Adrenal gland (tissue), 5 donors: Measurements from ENCODE around the gene KRTAP12-1.

Experiments
- POLR2A ChIP-seq, 2 donors: fragments of 450-650 bp; IDR thresholded peaks; one replicate each; pipeline ENCODE4 v1.6.1; 2017; ENCODE audit warnings: antibody characterized with exemption in 2 of 2, mild to moderate bottlenecking in 2 of 2, moderate library complexity in 1 of 2
- TF ChIP-seq, protein P1 (sequence below), 6 experiments: fragments of 450-650 bp in 4 of 6; fragments of 200-600 bp in 2 of 6; sonication (generic) in 1 of 6; IDR thresholded peaks; 1 replicate in 5 of 6; 2 replicates in 1 of 6; pipeline versions ENCODE4 v1.5.1 to v1.8.0; 2016 to 2021; ENCODE audit warnings: antibody characterized with exemption in 6 of 6, mild to moderate bottlenecking in 2 of 6, moderate library complexity in 1 of 6
- donor health status: DM: no; HTN: no; CAD: no.

DNA sequence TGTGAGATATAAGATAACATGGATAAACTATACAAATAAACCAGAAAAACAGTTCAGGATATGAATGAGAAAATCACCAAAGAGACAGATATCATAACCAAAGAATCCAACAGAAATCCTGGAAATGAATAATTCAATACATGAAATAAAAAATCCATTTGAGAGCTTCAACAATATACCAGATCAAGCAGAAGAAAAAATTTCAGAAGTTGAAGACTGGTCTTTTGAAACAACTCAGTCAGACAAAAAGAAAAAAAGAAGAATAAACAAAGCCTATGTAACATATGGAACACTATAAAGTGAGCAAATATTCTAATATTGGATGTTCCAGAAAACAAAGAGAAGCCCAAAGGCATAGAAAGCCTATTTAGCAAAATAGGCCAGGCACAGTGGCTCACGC, 10.1 kb downstream of the KRTAP12-1 start:
- TF ChIP-seq, protein P1, sequence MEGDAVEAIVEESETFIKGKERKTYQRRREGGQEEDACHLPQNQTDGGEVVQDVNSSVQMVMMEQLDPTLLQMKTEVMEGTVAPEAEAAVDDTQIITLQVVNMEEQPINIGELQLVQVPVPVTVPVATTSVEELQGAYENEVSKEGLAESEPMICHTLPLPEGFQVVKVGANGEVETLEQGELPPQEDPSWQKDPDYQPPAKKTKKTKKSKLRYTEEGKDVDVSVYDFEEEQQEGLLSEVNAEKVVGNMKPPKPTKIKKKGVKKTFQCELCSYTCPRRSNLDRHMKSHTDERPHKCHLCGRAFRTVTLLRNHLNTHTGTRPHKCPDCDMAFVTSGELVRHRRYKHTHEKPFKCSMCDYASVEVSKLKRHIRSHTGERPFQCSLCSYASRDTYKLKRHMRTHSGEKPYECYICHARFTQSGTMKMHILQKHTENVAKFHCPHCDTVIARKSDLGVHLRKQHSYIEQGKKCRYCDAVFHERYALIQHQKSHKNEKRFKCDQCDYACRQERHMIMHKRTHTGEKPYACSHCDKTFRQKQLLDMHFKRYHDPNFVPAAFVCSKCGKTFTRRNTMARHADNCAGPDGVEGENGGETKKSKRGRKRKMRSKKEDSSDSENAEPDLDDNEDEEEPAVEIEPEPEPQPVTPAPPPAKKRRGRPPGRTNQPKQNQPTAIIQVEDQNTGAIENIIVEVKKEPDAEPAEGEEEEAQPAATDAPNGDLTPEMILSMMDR (IDR thresholded peaks at IDR 0.05), result no peak
- no peak for TF ChIP-seq POLR2A (IDR thresholded peaks at IDR 0.05)
